HepG2 (cell line): ENCODE data around the gene EFL1. TPM values are rescaled to one million over a fixed set of nuclear protein-coding genes. Genes with fewer than 3 reads are reported as not detected.

ENCODE experiments used
- ARNT ChIP-seq: fragments of 450-650 bp; IDR thresholded peaks from 2 replicates; pipeline ENCODE4 v1.6.1; 2017
- CBFB ChIP-seq: sonication (generic); formaldehyde crosslinking; IDR thresholded peaks from 2 replicates; pipeline ENCODE4 v1.4.0; 2020; ENCODE audit warnings: missing genetic modification reagents
- CEBPB ChIP-seq: IDR thresholded peaks from 2 replicates; pipeline ENCODE4 v1.6.1; 2011; ENCODE audit warnings: low read depth, low read length, improper control_type of control experiment, borderline replicate concordance
- CREM ChIP-seq, 2 experiments: sonication (generic) in 1 of 2; formaldehyde crosslinking in 1 of 2; IDR thresholded peaks; 2 replicates each; pipeline versions ENCODE4 v1.4.0 to v1.6.1; 2016 to 2020; ENCODE audit warnings: antibody characterized with exemption in 1 of 2, mild to moderate bottlenecking in 1 of 2, missing genetic modification reagents in 1 of 2
- FOXO1 ChIP-seq: sonication (generic); formaldehyde crosslinking; IDR thresholded peaks from 2 replicates; pipeline ENCODE4 v1.4.0; 2020; ENCODE audit warnings: missing genetic modification reagents
- GATAD2A ChIP-seq: IDR thresholded peaks from 2 replicates; pipeline ENCODE4 v1.6.1; 2016
- HBP1 ChIP-seq: IDR thresholded peaks from 2 replicates; pipeline ENCODE4 v1.6.1; 2016; ENCODE audit warnings: low read depth, control low read depth
- HOXA9 ChIP-seq: sonication (generic); formaldehyde crosslinking; IDR thresholded peaks from 2 replicates; pipeline ENCODE4 v1.8.1; 2022; ENCODE audit warnings: missing genetic modification reagents, mild to moderate bottlenecking, moderate library complexity, borderline replicate concordance
- JARID2 ChIP-seq: sonication (generic); formaldehyde crosslinking; IDR thresholded peaks from 2 replicates; pipeline ENCODE4 v1.8.1; 2023; ENCODE audit warnings: missing genetic modification reagents, inconsistent platforms; ENCODE audit not compliant: insufficient replicate concordance
- NR1H2 ChIP-seq: sonication (generic); formaldehyde crosslinking; IDR thresholded peaks from 2 replicates; pipeline ENCODE4 v1.8.1; 2022; ENCODE audit warnings: low read depth, missing genetic modification reagents, borderline replicate concordance
- PHF8 ChIP-seq: sonication (generic); formaldehyde crosslinking; IDR thresholded peaks from 2 replicates; pipeline ENCODE4 v1.5.0; 2020; ENCODE audit warnings: missing genetic modification reagents
- PITX1 ChIP-seq: sonication (generic); formaldehyde crosslinking; IDR thresholded peaks from 2 replicates; pipeline ENCODE4 v1.5.1; 2020; ENCODE audit warnings: mild to moderate bottlenecking, missing genetic modification reagents
- PLRG1 ChIP-seq: fragments of 450-650 bp; conservative IDR thresholded peaks from 2 replicates; pipeline ENCODE4 v1.6.1; 2016
- PPARG ChIP-seq: conservative IDR thresholded peaks from 2 replicates; pipeline ENCODE4 v1.6.1; 2016; ENCODE audit warnings: missing biosample characterization, missing genetic modification reagents
- SETDB1 ChIP-seq: sonication (generic); formaldehyde crosslinking; IDR thresholded peaks from 2 replicates; pipeline ENCODE4 v1.5.1; 2020; ENCODE audit warnings: missing genetic modification reagents, mild to moderate bottlenecking, borderline replicate concordance
- SIX1 ChIP-seq: sonication (generic); formaldehyde crosslinking; IDR thresholded peaks from 2 replicates; pipeline ENCODE4 v1.4.0; 2020; ENCODE audit warnings: missing genetic modification reagents, borderline replicate concordance
- SOX6 ChIP-seq, 2 experiments: fragments of 450-650 bp in 1 of 2; sonication (generic) in 1 of 2; formaldehyde crosslinking in 1 of 2; IDR thresholded peaks; 2 replicates each; pipeline versions ENCODE4 v1.4.0 to v1.6.1; 2017 to 2020; ENCODE audit warnings: antibody characterized with exemption in 1 of 2, mild to moderate bottlenecking in 1 of 2, missing genetic modification reagents in 1 of 2
- TCF12 ChIP-seq, 2 experiments: fragments of 450-650 bp in 1 of 2; sonication (generic) in 1 of 2; formaldehyde crosslinking in 1 of 2; IDR thresholded peaks; 2 replicates each; pipeline versions ENCODE4 v1.6.1 to v1.8.0; 2017 to 2022; ENCODE audit warnings: antibody characterized with exemption in 1 of 2, mild to moderate bottlenecking in 1 of 2, missing genetic modification reagents in 1 of 2, moderate library complexity in 1 of 2
- THAP8 ChIP-seq: sonication (generic); formaldehyde crosslinking; IDR thresholded peaks from 2 replicates; pipeline ENCODE4 v1.5.1; 2020; ENCODE audit warnings: missing genetic modification reagents, mild to moderate bottlenecking, borderline replicate concordance
- YEATS4 ChIP-seq: sonication (generic); formaldehyde crosslinking; IDR thresholded peaks from 2 replicates; pipeline ENCODE4 v1.4.0; 2020; ENCODE audit warnings: missing genetic modification reagents, borderline replicate concordance
- ZNF276 ChIP-seq: sonication (generic); formaldehyde crosslinking; IDR thresholded peaks from 2 replicates; pipeline ENCODE4 v1.4.0; 2020; ENCODE audit warnings: mild to moderate bottlenecking, low read depth, missing genetic modification reagents
- ZNF441 ChIP-seq: sonication (generic); formaldehyde crosslinking; IDR thresholded peaks from 2 replicates; pipeline ENCODE4 v1.7.0; 2021; ENCODE audit warnings: missing genetic modification reagents, borderline replicate concordance
- ZNF496 ChIP-seq: sonication (generic); formaldehyde crosslinking; IDR thresholded peaks from 2 replicates; pipeline ENCODE4 v1.8.1; 2023; ENCODE audit warnings: mild to moderate bottlenecking, moderate library complexity, missing genetic modification reagents; ENCODE audit not compliant: insufficient replicate concordance
- ZNF614 ChIP-seq: IDR thresholded peaks from 2 replicates; pipeline ENCODE4 v1.6.1; 2018; ENCODE audit warnings: missing biosample characterization, missing genetic modification reagents, inconsistent platforms, borderline replicate concordance
- polyA plus RNA-seq, 8 experiments: library from polyadenylated mRNA; depleted of rRNA in 3 of 8; stranded (reverse) in 7 of 8; unstranded in 1 of 8; fragments of >200 nt; fragmentation: Illumina TruSeq in 4 of 8; extraction: Trizol in 4 of 8; gene quantifications; 2 replicates each; pipeline versions ENCODE4 v1.2.1 to v1.2.3, GENCODE V29; 2011 to 2016; ENCODE audit warnings: low read depth in 4 of 8, missing spikeins in 1 of 8, mixed read lengths in 1 of 8; ENCODE audit not compliant: insufficient read depth in 1 of 8
- total RNA-seq, 5 experiments: library from RNA; depleted of rRNA; stranded (reverse); fragments of >200 nt; fragmentation: Illumina TruSeq; extraction: Trizol; gene quantifications; 2 replicates each; pipeline ENCODE4 v1.2.3, GENCODE V29; 2016; ENCODE audit warnings: low read depth in 1 of 5
- TF ChIP-seq, protein P1 (sequence below): sonication (generic); formaldehyde crosslinking; IDR thresholded peaks from 2 replicates; pipeline ENCODE4 v1.9.0; 2021; ENCODE audit warnings: missing genetic modification reagents, mild to moderate bottlenecking, borderline replicate concordance

Gene EFL1
- total and polyA plus RNA-seq, 2 of the 13 experiments (the other 11 are each of a cell fraction or from before 2014, with no cell fraction given): 6.4 to 12.0 TPM

GRCh38 chr15:82262422-82263026 lies at the start of gene EFL1, which contains the start of gene SAXO2 (continued):
- TF ChIP-seq HBP1 (CRISPR knock-in tag) (0 out of 2 replicates have a peak, but pooled peaks have one; percentile 55), TCF12 (IDR thresholded peaks at IDR 0.05) (no peak), TCF12 (CRISPR knock-in tag; IDR thresholded peaks at IDR 0.05) (no peak), JARID2 (no peak), SOX6 (IDR thresholded peaks at IDR 0.05) (no peak), SOX6 (CRISPR knock-in tag; IDR thresholded peaks at IDR 0.05) (no peak; the same call in 1 of the 2 replicates), CEBPB (no peak), PLRG1 (no peak), ZNF496 (CRISPR knock-in tag) (no peak), CBFB (CRISPR knock-in tag) (no peak), ZNF441 (CRISPR knock-in tag) (no peak), PITX1 (CRISPR knock-in tag) (peak; percentile 92), ZNF614 (CRISPR knock-in tag) (no peak), SETDB1 (CRISPR knock-in tag) (no peak), PPARG (CRISPR knock-in tag) (peak; percentile 88), SIX1 (no peak), YEATS4 (CRISPR knock-in tag) (peak; percentile 63; the same call in 1 of the 2 replicates), FOXO1 (CRISPR knock-in tag) (no peak), PHF8 (peak; percentile 90), GATAD2A (no peak), ZNF276 (CRISPR knock-in tag) (no peak), NR1H2 (no peak), CREM (IDR thresholded peaks at IDR 0.05) (peak; percentile 32; the same call in 1 of the 2 replicates), CREM (CRISPR knock-in tag; IDR thresholded peaks at IDR 0.05) (no peak), HOXA9 (CRISPR knock-in tag) (no peak), ARNT (no peak), THAP8 (CRISPR knock-in tag) (0 out of 2 replicates have a peak, but pooled peaks have one; percentile 41)
- TF ChIP-seq, protein P1, sequence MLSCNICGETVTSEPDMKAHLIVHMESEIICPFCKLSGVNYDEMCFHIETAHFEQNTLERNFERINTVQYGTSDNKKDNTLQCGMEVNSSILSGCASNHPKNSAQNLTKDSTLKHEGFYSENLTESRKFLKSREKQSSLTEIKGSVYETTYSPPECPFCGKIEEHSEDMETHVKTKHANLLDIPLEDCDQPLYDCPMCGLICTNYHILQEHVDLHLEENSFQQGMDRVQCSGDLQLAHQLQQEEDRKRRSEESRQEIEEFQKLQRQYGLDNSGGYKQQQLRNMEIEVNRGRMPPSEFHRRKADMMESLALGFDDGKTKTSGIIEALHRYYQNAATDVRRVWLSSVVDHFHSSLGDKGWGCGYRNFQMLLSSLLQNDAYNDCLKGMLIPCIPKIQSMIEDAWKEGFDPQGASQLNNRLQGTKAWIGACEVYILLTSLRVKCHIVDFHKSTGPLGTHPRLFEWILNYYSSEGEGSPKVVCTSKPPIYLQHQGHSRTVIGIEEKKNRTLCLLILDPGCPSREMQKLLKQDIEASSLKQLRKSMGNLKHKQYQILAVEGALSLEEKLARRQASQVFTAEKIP (CRISPR knock-in tag): no peak
